PC-3 (cell line): ENCODE results near the gene TIMM17A. TPM values are rescaled to one million over a fixed set of nuclear protein-coding genes. Genes with fewer than 3 reads are reported as not detected.

ENCODE experiments used
- ATAC-seq: fragments of 200-7000 bp; cut with Tn5 transposase; 2 replicates; pipeline ENCODE4 v1.9.1; 2020; ENCODE audit warnings: mild to moderate bottlenecking, moderate library complexity
- BruUV-seq: library from RNA; stranded (reverse); fragments of 400-500 nt; replicated peaks from 2 replicates; lab custom pipeline; 2021; lab: Mats Ljungman, UMichigan
- CTCF ChIA-PET: fragments of 300-600 bp; sonication (Branson Sonifier 250); formaldehyde crosslinking; loops from one replicate; lab custom pipeline; 2022; ENCODE audit warnings: antibody characterized with exemption; lab: Charles Lee
- POLR2A ChIA-PET: fragments of 300-600 bp; sonication (Branson Sonifier 250); formaldehyde crosslinking; loops from one replicate; lab custom pipeline; 2022; ENCODE audit warnings: antibody characterized with exemption; ENCODE audit not compliant: unreplicated experiment; lab: Charles Lee
- DNase-seq: peaks from one replicate; pipeline ENCODE4 v3.0.0-alpha.2; 2015
- H2AFZ ChIP-seq: fragments of 300-600 bp; sonication (generic); 2 replicates; pipeline ENCODE4 v1.6.0; 2016; ENCODE audit warnings: antibody characterized with exemption, low read length
- H3F3A ChIP-seq: fragments of 300-600 bp; sonication (generic); one replicate; pipeline ENCODE4 v1.6.0; 2017; ENCODE audit warnings: antibody characterized with exemption, low read length, control low read depth, mild to moderate bottlenecking; ENCODE audit not compliant: unreplicated experiment
- H3K27ac ChIP-seq: fragments of 300-600 bp; sonication (generic); 2 replicates; pipeline ENCODE4 v1.5.1; 2016; ENCODE audit warnings: mild to moderate bottlenecking, low read length
- H3K27me3 ChIP-seq: fragments of 300-600 bp; sonication (generic); 2 replicates; pipeline ENCODE4 v1.6.1; 2016; ENCODE audit warnings: low read length, mixed read lengths
- H3K36me3 ChIP-seq: fragments of 300-600 bp; sonication (generic); 2 replicates; pipeline ENCODE4 v1.6.1; 2016; ENCODE audit warnings: low read depth, mixed run types, low read length, mixed read lengths
- H3K4me1 ChIP-seq: fragments of 300-600 bp; sonication (generic); 2 replicates; pipeline ENCODE4 v1.5.1; 2016; ENCODE audit warnings: low read length; ENCODE audit not compliant: insufficient read depth
- H3K4me2 ChIP-seq: fragments of 300-600 bp; sonication (generic); 2 replicates; pipeline ENCODE4 v1.6.0; 2016; ENCODE audit warnings: low read length
- H3K4me3 ChIP-seq: fragments of 300-600 bp; sonication (generic); 2 replicates; pipeline ENCODE4 v1.5.1; 2016; ENCODE audit warnings: mild to moderate bottlenecking, low read length, mixed read lengths
- H3K79me2 ChIP-seq: fragments of 300-600 bp; sonication (generic); 2 replicates; pipeline ENCODE4 v1.6.1; 2017; ENCODE audit warnings: low read length, mixed read lengths
- H3K9ac ChIP-seq: fragments of 300-600 bp; sonication (generic); 2 replicates; pipeline ENCODE4 v1.6.0; 2016; ENCODE audit warnings: mild to moderate bottlenecking, low read length
- H3K9me2 ChIP-seq: fragments of 300-600 bp; sonication (generic); replicated peaks from 2 replicates; pipeline ENCODE4 v1.6.1; 2016; ENCODE audit warnings: mixed run types, low read length, mixed read lengths
- H3K9me3 ChIP-seq: fragments of 300-600 bp; sonication (generic); 2 replicates; pipeline ENCODE4 v1.6.1; 2016; ENCODE audit warnings: low read length, mixed read lengths
- H4K20me1 ChIP-seq: fragments of 300-600 bp; sonication (generic); 2 replicates; pipeline ENCODE4 v1.6.1; 2016; ENCODE audit warnings: low read length, mixed read lengths
- CTCF ChIP-seq: fragments of 300-600 bp; sonication (generic); conservative IDR thresholded peaks from 2 replicates; pipeline ENCODE4 v1.5.1; 2017; ENCODE audit warnings: antibody characterized with exemption, low read depth, mild to moderate bottlenecking, low read length
- EZH2 ChIP-seq: fragments of 300-600 bp; sonication (generic); IDR thresholded peaks from one replicate; pipeline ENCODE4 v1.6.1; 2017; ENCODE audit warnings: antibody characterized with exemption, mild to moderate bottlenecking, low read length; ENCODE audit not compliant: unreplicated experiment
- EZH2phosphoT487 ChIP-seq: fragments of 300-600 bp; sonication (generic); IDR thresholded peaks from 2 replicates; pipeline ENCODE4 v1.6.1; 2018; ENCODE audit warnings: mild to moderate bottlenecking, antibody characterized with exemption, low read length, borderline replicate concordance
- intact Hi-C: fragments of 100-400 bp; cut with micrococcal nuclease; formaldehyde crosslinking; loops from 2 replicates; pipeline ENCODE4 v1.9.0; 2023
- total RNA-seq: library from RNA; depleted of rRNA; stranded (reverse); fragments of >200 nt; gene quantifications from 2 replicates; pipeline ENCODE4 v1.2.3, GENCODE V29; 2014

TIMM17A gene
- total RNA-seq, 1 experiment from 2014 or later, result 57.7 TPM

- Histone ChIP-seq H3K4me2 (no peak overlapping the region), H3K36me3 (no peaks in the 10 kb centered on the region), H4K20me1 (no peaks in the 10 kb centered on the region), H3K9ac (no peak overlapping the region), H3K4me3 (no peak overlapping the region), H3K4me1 (no peaks in the 10 kb centered on the region), H2AFZ (no peak overlapping the region), H3K9me3 (no peaks in the 10 kb centered on the region), H3K27ac (no peak overlapping the region), H3K79me2 (no peaks in the 10 kb centered on the region), H3K27me3 (no peaks in the 10 kb centered on the region), H3K9me2 (no peaks in the 10 kb centered on the region), H3F3A (no peaks in the 10 kb centered on the region)
- TF ChIP-seq EZH2 (no peak), CTCF (no peak), EZH2phosphoT487 (no peak)
- ATAC-seq (no peak), DNase-seq (no peak)
- CTCF ChIA-PET, result no interaction called here
- POLR2A ChIA-PET, result interaction anchor here (0.7 kb wide), 1 partner anchor 41 kb away, joined by 3 read pairs; the partner anchor contains the start of gene TIMM17A
- no TSS peak for BruUV-seq
- intact Hi-C loops, result no loop called here
These were observed 40.7 kb upstream of the TIMM17A start for GRCh38 chr1:201914456-201915235.

- no peak for ATAC-seq
- H3K9ac ChIP-seq, result no peak overlapping the region
These were observed 38.6 kb upstream of the TIMM17A start for GRCh38 chr1:201916649-201917249.

More at GRCh38 chr1:201916649-201917249, 38.6 kb upstream of the TIMM17A start:
- Histone ChIP-seq H4K20me1 (no peaks in the 10 kb centered on the region), H3K36me3 (no peaks in the 10 kb centered on the region), H3K4me3 (no peak overlapping the region), H3K27me3 (no peaks in the 10 kb centered on the region), H3K9me3 (no peaks in the 10 kb centered on the region), H3K27ac (no peak overlapping the region), H2AFZ (no peak overlapping the region), H3K4me2 (no peak overlapping the region), H3F3A (no peaks in the 10 kb centered on the region), H3K4me1 (no peaks in the 10 kb centered on the region), H3K9me2 (no peaks in the 10 kb centered on the region), H3K79me2 (no peaks in the 10 kb centered on the region)
- ChIA-PET POLR2A (no interaction called here), CTCF (no interaction called here)
- DNase-seq, result peak; percentile 46
- no TSS peak for BruUV-seq
- intact Hi-C loops, result no loop called here
- no peak for TF ChIP-seq EZH2phosphoT487
- no peak for TF ChIP-seq EZH2
- no peak for TF ChIP-seq CTCF
